BE2C (cell line): ENCODE results near the gene AMPD1.

ENCODE experiments used
- DNase-seq: peaks from one replicate; pipeline ENCODE4 v3.0.0-alpha.2; 2020
- H3K27me3 ChIP-seq: fragments of 250-450 bp; sonication (Bioruptor Pico); 2 replicates; pipeline ENCODE4 v1.5.1; 2020; ENCODE audit warnings: mild to moderate bottlenecking
- H3K36me3 ChIP-seq: fragments of 250-450 bp; sonication (Bioruptor Pico); 2 replicates; pipeline ENCODE4 v1.5.1; 2020; ENCODE audit warnings: mild to moderate bottlenecking
- H3K4me1 ChIP-seq: fragments of 250-450 bp; sonication (Bioruptor Pico); 2 replicates; pipeline ENCODE4 v1.5.1; 2020
- H3K4me3 ChIP-seq: 2 replicates; pipeline ENCODE4 v1.5.1; 2011; ENCODE audit warnings: low read depth, low read length
- H3K9me3 ChIP-seq: fragments of 250-450 bp; sonication (Bioruptor Pico); 2 replicates; pipeline ENCODE4 v1.5.1; 2020
- TF ChIP-seq, protein P1 (sequence below): IDR thresholded peaks from 2 replicates; pipeline ENCODE4 v1.5.1; 2012; ENCODE audit warnings: mild to moderate bottlenecking, low read depth, low read length

AMPD1 gene

GRCh38 chr1:114670083-114671010, 25.0 kb downstream of the AMPD1 start:
- TF ChIP-seq, protein P1, sequence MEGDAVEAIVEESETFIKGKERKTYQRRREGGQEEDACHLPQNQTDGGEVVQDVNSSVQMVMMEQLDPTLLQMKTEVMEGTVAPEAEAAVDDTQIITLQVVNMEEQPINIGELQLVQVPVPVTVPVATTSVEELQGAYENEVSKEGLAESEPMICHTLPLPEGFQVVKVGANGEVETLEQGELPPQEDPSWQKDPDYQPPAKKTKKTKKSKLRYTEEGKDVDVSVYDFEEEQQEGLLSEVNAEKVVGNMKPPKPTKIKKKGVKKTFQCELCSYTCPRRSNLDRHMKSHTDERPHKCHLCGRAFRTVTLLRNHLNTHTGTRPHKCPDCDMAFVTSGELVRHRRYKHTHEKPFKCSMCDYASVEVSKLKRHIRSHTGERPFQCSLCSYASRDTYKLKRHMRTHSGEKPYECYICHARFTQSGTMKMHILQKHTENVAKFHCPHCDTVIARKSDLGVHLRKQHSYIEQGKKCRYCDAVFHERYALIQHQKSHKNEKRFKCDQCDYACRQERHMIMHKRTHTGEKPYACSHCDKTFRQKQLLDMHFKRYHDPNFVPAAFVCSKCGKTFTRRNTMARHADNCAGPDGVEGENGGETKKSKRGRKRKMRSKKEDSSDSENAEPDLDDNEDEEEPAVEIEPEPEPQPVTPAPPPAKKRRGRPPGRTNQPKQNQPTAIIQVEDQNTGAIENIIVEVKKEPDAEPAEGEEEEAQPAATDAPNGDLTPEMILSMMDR, result no peak

DNA sequence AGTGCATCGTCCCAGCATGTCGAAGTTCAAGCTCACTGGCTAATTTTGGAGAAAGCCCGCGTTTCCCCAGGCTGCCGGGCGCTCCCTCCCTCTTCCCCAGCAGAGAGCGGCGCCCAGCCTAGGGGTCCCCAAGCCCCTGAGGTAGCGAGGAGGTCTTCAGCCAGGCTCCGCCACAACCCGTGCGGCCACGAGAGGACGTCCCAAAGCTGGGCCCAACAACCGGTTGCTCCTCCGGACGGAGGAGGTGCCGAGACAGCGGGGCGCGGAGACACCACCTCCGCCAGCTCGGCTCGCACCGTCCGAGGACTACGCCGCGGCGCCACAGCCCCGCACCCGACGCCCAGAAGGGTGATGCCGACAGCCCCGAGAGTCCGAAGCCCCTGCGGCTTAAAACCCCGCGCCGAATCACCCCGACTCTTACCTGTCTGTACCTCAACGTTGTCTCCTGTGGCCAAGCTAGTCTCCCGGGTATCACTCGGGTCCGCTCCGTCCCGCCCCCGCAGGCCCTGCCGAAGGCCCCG, 25.7 kb downstream of the AMPD1 start, which contains the start of gene DENND2C:
DENND2C (minus strand) TSS at position 488 of the 521 bp plus-strand sequence. CDS start 44,065 bp downstream, outside the sequence.
- no peaks in the 10 kb centered on the region for H3K4me1 ChIP-seq
- DNase-seq, result no peak
- TF ChIP-seq, protein P1, result no peak

More at GRCh38 chr1:114670083-114671010, 25.0 kb downstream of the AMPD1 start:
- Histone ChIP-seq H3K36me3 (no peaks in the 10 kb centered on the region), H3K4me3 (peak overlapping the region; percentile 53), H3K9me3 (no peaks in the 10 kb centered on the region), H3K27me3 (peaks cover 24% of the 10 kb centered on the region), H3K4me1 (no peaks in the 10 kb centered on the region)
- peak; percentile 90 for DNase-seq

GRCh38 chr1:114668784-114669561, 26.4 kb downstream of the AMPD1 start:
- Histone ChIP-seq H3K36me3 (no peaks in the 10 kb centered on the region), H3K27me3 (peaks cover 16% of the 10 kb centered on the region), H3K9me3 (no peaks in the 10 kb centered on the region), H3K4me3 (peak overlapping the region; percentile 53), H3K4me1 (no peaks in the 10 kb centered on the region)
- DNase-seq, result no peak
- TF ChIP-seq, protein P1, result no peak

More for the DNA sequence above, 25.7 kb downstream of the AMPD1 start, which contains the start of gene DENND2C:
- Histone ChIP-seq H3K4me3 (peak within 1 kb of the TSS; percentile 53), H3K9me3 (no peaks in the 10 kb centered on the region), H3K27me3 (peaks cover 21% of the 10 kb centered on the region), H3K36me3 (no peaks in the 10 kb centered on the region)

GRCh38 chr1:114668373-114668772, 27.0 kb downstream of the AMPD1 start:
- Histone ChIP-seq H3K9me3 (no peaks in the 10 kb centered on the region), H3K4me3 (no peak overlapping the region), H3K36me3 (no peaks in the 10 kb centered on the region), H3K4me1 (no peaks in the 10 kb centered on the region), H3K27me3 (peaks cover 11% of the 10 kb centered on the region)
- DNase-seq, result no peak
- TF ChIP-seq, protein P1, result no peak

DNA sequence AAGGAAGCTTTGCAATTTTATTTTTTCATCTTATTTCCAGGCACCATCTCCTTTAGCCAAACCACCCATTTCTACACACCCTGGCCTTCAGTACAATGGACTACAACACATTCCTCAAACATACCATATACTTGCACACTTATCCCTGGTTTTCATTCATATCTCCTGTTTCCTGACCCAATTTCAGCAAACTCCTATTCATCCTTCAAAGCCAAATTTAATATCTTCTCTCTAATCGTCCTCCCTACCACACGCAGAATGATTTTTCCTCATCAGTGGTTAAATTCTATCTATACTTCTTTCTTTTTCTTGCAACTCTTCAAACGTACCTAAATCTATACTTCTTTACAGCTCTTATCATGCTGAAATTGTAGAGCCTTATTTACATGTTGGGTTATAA, 28.4 kb downstream of the AMPD1 start:
- peaks cover 13% of the 10 kb centered on the region for H3K27me3 ChIP-seq
- no peak overlapping the region for H3K4me3 ChIP-seq
- no peaks in the 10 kb centered on the region for H3K36me3 ChIP-seq
- TF ChIP-seq, protein P1, result no peak
- H3K9me3 ChIP-seq, result no peaks in the 10 kb centered on the region
- no peak for DNase-seq
- H3K4me1 ChIP-seq, result no peaks in the 10 kb centered on the region
